Measurements from ENCODE around the gene ZSWIM3.

The ZSWIM3 gene

GRCh38 chr20:45890077-45890984, 32.9 kb downstream of the ZSWIM3 start:
- peak; percentile 91 for DNase-seq (ENCODE audit: low read depth)
- TF ChIP-seq CTCF (conservative IDR thresholded peaks at IDR 0.05; ENCODE audit: low read depth, low read length): peak; percentile 82
- peak overlapping the region; percentile 78 for H3K4me3 ChIP-seq (ENCODE audit: low read depth, low read length)

- no peak for TF ChIP-seq CTCF (conservative IDR thresholded peaks at IDR 0.05; ENCODE audit: low read depth, low read length)
- DNase-seq (ENCODE audit: low read depth): peak; percentile 94
- peak within 1 kb of the TSS; percentile 78 for H3K4me3 ChIP-seq (ENCODE audit: low read depth, low read length)
Measured at GRCh38 chr20:45890985-45891983, 33.9 kb downstream of the ZSWIM3 start, which contains the start of the genes CTSA and NEURL2. TSS of gene CTSA (plus strand) at chr20:45891335. CDS start at chr20:45891569, 234 bp downstream. TSS of gene NEURL2 (minus strand) at chr20:45891208. CDS start at chr20:45890991, 217 bp downstream.

GRCh38 chr20:45892049-45892825, 34.8 kb downstream of the ZSWIM3 start:
- DNase-seq (ENCODE audit: low read depth): peak; percentile 63
- H3K4me3 ChIP-seq (ENCODE audit: low read depth, low read length): peak overlapping the region; percentile 78
- TF ChIP-seq CTCF (conservative IDR thresholded peaks at IDR 0.05; ENCODE audit: low read depth, low read length): peak; percentile 38

GRCh38 chr20:45892828-45893500, 35.5 kb downstream of the ZSWIM3 start:
- peak overlapping the region; percentile 10 for H3K4me3 ChIP-seq (ENCODE audit: low read depth, low read length)
- DNase-seq (ENCODE audit: low read depth): peak; percentile 60
- no peak for TF ChIP-seq CTCF (conservative IDR thresholded peaks at IDR 0.05; ENCODE audit: low read depth, low read length)

GRCh38 chr20:45893831-45894230, 36.4 kb downstream of the ZSWIM3 start:
- no peak for DNase-seq (ENCODE audit: low read depth)
- no peak overlapping the region for H3K4me3 ChIP-seq (ENCODE audit: low read depth, low read length)
- TF ChIP-seq CTCF (conservative IDR thresholded peaks at IDR 0.05; ENCODE audit: low read depth, low read length): no peak

GRCh38 chr20:45894797-45895196, 37.4 kb downstream of the ZSWIM3 start:
- no peak for TF ChIP-seq CTCF (conservative IDR thresholded peaks at IDR 0.05; ENCODE audit: low read depth, low read length)
- no peak for DNase-seq (ENCODE audit: low read depth)
- H3K4me3 ChIP-seq (ENCODE audit: low read depth, low read length): no peak overlapping the region
